ENCODE results near the gene PDS5B. TPM values are rescaled to one million over a fixed set of nuclear protein-coding genes. Genes with fewer than 3 reads are reported as not detected.
"Not testable (repeated sequence)": the region's sequence is repeated elsewhere in the genome, so short reads cannot be mapped to it uniquely, and the experiment has no call there.

PDS5B gene
- total RNA-seq, 8 experiments from 2014 or later, result 30.4 to 79.0 (median 43.5) TPM

DNA sequence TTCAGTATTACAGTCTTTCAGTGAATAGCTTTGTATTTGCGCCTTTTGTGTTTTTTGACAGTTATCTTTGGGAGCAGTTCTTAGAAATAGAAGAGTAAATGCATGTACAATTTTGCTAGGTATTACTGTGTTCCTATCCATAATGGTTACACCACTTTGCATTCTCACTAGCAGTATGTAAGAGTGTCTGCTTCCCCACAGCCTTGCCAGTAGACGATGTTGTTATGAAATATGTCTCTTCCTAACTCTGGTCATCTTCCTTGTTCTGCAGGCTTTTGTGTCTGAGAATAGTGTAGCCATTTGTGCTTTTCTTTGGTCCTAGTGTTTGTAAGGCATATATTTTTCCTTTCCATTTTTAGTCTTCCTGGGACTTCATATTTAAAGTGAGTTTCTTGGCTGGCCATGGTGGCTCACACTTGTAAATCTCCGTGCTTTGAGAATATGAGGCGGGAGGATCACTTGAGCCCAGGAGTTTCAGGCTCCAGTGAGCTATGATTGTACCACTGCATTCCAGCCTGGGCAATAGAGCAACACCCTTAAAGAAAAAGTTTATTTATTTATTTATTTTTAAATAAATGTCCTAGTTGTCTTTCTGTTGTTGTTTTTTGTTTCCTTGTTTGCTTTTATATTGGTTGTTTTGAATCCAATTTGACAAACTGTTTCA lies 140.3 kb downstream of the PDS5B start:
- no peak for ATAC-seq (replicated peaks in 6 of 8)
- Histone ChIP-seq H3K4me3 (no peak overlapping the region), H3K27ac (no peak overlapping the region), H3K4me1 (replicated peaks in 1 of 2) (no peaks in the 10 kb centered on the region)
- in situ Hi-C loops (cut with MboI; ENCODE audit: low pct_unique_long_range_greater_than_20kb in 2 of 9, low sequenced_read_pairs in 9 of 9, unreplicated experiment in 9 of 9), result no loop called here
- 73 to 100% (median 93%) methylated on average over 1 to 4 of the region's 4 CpGs for WGBS, 10 experiments

DNA sequence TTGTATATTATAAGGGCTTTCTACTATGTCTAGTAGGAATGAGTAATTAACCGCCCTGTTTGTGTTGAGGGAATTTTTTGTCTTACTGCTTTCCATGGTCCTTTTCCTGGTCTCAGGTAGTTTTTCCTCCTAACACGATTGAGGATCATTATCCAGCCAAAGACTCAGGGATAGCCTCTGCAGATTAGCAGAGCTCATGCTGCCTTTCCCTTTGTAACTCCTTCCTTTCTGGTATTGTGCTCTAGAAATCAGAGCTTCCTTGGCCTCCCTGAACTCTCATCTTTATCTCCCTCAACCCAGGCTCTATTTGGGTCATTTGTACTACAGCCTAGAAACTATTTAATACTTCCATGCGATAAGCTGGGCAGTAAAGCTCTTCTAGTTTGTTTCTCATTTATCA lies 142.1 kb downstream of the PDS5B start:
- Histone ChIP-seq H3K4me3 (no peak overlapping the region), H3K27ac (no peak overlapping the region), H3K4me1 (replicated peaks in 1 of 2) (no peaks in the 10 kb centered on the region)
- no peak for ATAC-seq (replicated peaks in 6 of 8)
- in situ Hi-C loops (cut with MboI; ENCODE audit: low pct_unique_long_range_greater_than_20kb in 2 of 9, low sequenced_read_pairs in 9 of 9, unreplicated experiment in 9 of 9), result no loop called here
- WGBS, 10 experiments, result 60 to 100% (median 87%) methylated on average over 2 to 3 of the region's 3 CpGs; no CpG with 5 or more reads in 1 of the 10 experiments

DNA sequence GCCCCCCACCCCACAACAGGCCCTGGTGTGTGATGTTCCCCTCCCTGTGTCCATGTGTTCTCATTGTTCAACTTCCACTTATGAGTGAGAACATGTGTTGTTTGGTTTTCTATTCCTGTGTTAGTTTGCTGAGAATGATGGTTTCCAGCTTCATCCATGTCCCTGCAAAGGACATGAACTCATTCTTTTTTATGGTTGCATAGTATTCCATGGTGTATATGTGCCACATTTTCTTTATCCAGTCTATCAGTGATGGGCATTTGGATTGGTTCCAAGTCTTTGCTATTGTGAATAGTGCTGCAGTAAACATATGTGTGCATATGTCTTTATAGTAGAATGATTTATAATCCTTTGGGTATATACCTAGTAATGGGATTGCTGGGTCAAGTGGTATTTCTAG lies 142.8 kb downstream of the PDS5B start:
- H3K4me1 ChIP-seq (replicated peaks in 1 of 2); ATAC-seq (replicated peaks in 6 of 8); H3K27ac ChIP-seq; in situ Hi-C loops (cut with MboI; ENCODE audit: low pct_unique_long_range_greater_than_20kb in 2 of 9, low sequenced_read_pairs in 9 of 9, unreplicated experiment in 9 of 9); H3K4me3 ChIP-seq: not testable (repeated sequence)

DNA sequence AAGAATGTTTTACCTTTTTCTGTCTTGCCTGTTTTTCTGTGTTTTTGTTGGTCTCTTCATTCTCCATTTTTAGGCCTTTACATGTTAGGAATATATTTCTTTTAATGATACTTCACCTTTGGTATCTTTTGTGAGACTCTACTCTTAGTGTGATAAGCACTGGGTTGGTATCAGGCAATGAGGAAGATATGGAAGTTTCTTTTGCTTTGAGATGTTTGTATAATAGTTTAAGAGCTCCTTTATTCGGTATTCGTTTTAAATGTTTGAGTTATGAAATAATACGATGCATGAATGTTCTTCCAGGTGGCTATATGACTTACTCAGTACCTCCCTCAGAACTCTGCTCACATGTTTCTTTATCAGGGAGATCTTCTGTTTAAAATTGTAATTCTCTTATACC lies 144.8 kb downstream of the PDS5B start:
- Histone ChIP-seq H3K4me3 (no peak overlapping the region), H3K4me1 (replicated peaks in 1 of 2) (no peaks in the 10 kb centered on the region), H3K27ac (no peak overlapping the region)
- peak in 2 of 8 experiments; percentile 15 to 27 for ATAC-seq (replicated peaks in 6 of 8)
- WGBS, 10 experiments, result 39 to 100% (median 84%) methylated on average over 3 of the region's 3 CpGs
- in situ Hi-C loops (cut with MboI; ENCODE audit: low pct_unique_long_range_greater_than_20kb in 2 of 9, low sequenced_read_pairs in 9 of 9, unreplicated experiment in 9 of 9), result no loop called here

DNA sequence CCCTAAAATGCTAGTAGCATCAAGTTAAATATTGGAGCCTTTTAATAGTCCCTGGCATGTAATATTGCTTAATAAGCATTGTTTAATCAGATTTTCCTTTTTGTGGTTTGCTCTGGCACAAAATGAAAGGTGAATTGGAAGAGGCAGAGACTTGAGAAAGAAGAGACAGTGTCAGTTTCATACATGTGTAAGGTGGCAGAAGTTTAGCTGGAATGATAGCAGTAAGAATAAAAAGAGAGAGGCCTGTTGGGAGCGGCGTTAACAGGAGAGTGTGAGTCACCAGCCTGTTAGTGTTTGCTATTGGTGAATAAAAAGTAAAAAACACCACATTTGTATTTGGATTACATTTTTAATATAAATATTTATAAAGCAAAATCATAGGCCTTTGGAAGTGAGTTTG lies 145.3 kb downstream of the PDS5B start:
- in situ Hi-C loops (cut with MboI; ENCODE audit: low pct_unique_long_range_greater_than_20kb in 2 of 9, low sequenced_read_pairs in 9 of 9, unreplicated experiment in 9 of 9), result no loop called here
- Histone ChIP-seq H3K27ac (no peak overlapping the region), H3K4me3 (no peak overlapping the region), H3K4me1 (replicated peaks in 1 of 2) (no peaks in the 10 kb centered on the region)
- ATAC-seq (replicated peaks in 6 of 8), result peak in 4 of 8 experiments; percentile 27 to 82 (median 62)
- WGBS, 10 experiments, result 0 to 100% (median 80%) methylated on average over 2 of the region's 2 CpGs

DNA sequence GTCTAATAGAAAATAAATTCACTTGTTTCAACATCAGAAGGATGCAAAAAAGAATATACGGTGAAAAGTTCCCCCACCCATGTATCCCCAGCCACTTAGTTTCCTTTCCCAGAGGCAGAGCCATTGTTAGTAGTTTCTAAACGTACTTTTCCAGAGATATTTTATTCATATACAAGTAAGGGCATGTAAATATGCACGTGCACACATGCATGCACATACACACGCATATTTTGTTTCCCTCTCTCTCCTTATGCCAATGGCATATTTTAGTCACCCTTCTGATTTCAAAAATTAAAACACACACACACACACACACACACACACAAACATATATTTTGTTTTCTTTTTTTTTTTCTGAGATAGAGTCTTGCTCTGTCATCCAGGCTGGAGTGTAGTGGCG lies 147.4 kb downstream of the PDS5B start:
- WGBS, 10 experiments, result 3 to 100% (median 72%) methylated on average over 1 to 5 of the region's 5 CpGs
- in situ Hi-C loops (cut with MboI; ENCODE audit: low pct_unique_long_range_greater_than_20kb in 2 of 9, low sequenced_read_pairs in 9 of 9, unreplicated experiment in 9 of 9), result no loop called here
- H3K4me1 ChIP-seq (replicated peaks in 1 of 2), result no peaks in the 10 kb centered on the region
- no peak overlapping the region for H3K4me3 ChIP-seq
- ATAC-seq (replicated peaks in 6 of 8), result peak in 4 of 8 experiments; percentile 33 to 94 (median 64)
- H3K27ac ChIP-seq, result no peak overlapping the region

DNA sequence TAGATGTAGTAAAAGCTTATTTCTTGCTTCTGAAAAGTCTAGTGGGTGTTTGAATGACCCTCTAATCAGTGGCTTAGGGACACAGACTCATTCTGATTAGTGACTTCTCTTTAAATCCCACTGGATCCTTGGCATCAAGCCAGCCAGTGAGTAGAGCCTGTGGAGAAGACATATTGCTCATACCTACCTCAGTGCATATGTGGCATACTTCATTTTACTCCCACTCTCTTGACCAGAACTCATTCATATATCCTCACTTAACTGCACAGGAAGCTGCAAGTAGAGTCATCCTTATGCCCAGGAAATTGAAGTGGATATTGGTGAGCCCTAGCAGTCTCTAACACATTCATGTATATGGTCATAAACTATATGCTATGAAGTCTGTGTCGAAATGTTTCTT lies 148.3 kb downstream of the PDS5B start:
- no peak for ATAC-seq (replicated peaks in 6 of 8)
- WGBS, 10 experiments, result 80 to 100% (median 94%) methylated on average over 1 of the region's 1 CpG; no CpG with 5 or more reads in 2 of the 10 experiments
- Histone ChIP-seq H3K27ac (no peak overlapping the region), H3K4me3 (no peak overlapping the region), H3K4me1 (replicated peaks in 1 of 2) (no peaks in the 10 kb centered on the region)
- in situ Hi-C loops (cut with MboI; ENCODE audit: low pct_unique_long_range_greater_than_20kb in 2 of 9, low sequenced_read_pairs in 9 of 9, unreplicated experiment in 9 of 9), result no loop called here

DNA sequence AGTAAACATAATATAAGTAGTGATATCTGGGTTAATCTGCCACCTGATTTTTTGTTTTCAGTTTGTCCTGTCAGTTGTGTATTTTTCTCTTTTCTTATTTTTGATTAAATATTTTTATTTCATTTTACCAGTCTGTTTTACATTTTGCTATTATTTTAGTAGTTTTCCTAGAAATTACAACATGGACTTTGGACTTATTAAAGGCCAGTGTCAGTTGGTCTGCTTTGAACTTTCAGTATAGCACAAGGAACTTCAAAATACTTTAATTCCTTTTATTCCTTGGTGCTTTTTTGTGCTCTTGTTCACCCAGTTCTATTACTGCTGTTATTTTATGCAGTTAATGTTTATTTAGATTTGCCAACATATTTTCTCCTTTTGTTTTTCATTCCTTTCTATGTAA lies 149.6 kb downstream of the PDS5B start:
- no peak for ATAC-seq (replicated peaks in 6 of 8)

DNA sequence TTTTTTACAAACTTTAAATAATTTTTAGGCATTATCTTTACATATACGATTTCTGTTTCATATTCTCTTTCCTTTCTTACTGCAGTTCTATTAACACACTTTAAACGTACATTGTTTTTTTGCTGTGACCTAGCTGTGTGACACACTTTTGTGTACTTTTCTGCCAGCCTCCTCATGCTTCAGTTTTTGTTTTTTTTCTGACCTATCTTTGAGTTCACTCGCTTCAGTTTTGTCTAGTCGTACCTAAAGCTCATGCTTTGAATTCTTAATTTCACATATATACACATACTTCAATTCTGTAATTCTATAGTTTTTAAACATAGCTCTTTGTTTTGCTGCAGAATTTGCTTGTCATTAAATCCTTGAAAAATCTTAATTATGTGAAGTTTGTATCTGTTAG lies 150.4 kb downstream of the PDS5B start:
- H3K27ac ChIP-seq, result no peak overlapping the region
- WGBS, 10 experiments, result 18 to 100% (median 65%) methylated on average over 2 to 4 of the region's 4 CpGs
- H3K4me1 ChIP-seq (replicated peaks in 1 of 2), result no peaks in the 10 kb centered on the region
- no peak overlapping the region for H3K4me3 ChIP-seq
- ATAC-seq (replicated peaks in 6 of 8), result no peak
- in situ Hi-C loops (cut with MboI; ENCODE audit: low pct_unique_long_range_greater_than_20kb in 2 of 9, low sequenced_read_pairs in 9 of 9, unreplicated experiment in 9 of 9), result no loop called here

More for the DNA sequence above, 149.6 kb downstream of the PDS5B start:
- Histone ChIP-seq H3K4me3 (no peak overlapping the region), H3K4me1 (replicated peaks in 1 of 2) (no peaks in the 10 kb centered on the region), H3K27ac (no peak overlapping the region)
- in situ Hi-C loops (cut with MboI; ENCODE audit: low pct_unique_long_range_greater_than_20kb in 2 of 9, low sequenced_read_pairs in 9 of 9, unreplicated experiment in 9 of 9), result no loop called here

DNA sequence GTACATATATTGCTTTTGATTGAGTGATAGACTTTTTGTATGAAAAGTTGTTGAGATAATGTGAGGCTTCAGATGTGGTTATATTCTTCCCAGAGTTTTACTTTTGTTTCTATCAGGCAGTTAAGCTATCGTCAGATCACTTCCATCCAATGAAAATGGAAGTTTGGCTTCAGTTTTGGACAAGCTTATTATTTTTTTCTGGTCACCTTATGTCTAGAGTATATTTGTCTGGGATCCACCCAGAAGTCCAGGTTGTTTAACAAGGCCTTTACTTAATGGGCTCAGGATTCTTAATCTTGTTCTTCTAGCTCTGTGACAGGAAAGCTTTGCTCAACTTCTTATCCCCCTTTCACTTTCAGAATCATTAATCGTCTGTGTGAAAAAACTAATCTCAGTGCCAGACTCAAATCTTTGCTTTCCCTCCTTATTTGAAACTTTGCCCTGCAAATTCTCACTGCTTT lies 150.9 kb downstream of the PDS5B start:
- 5 to 100% (median 69%) methylated on average over 1 to 2 of the region's 2 CpGs for WGBS, 10 experiments
- Histone ChIP-seq H3K4me1 (replicated peaks in 1 of 2) (no peaks in the 10 kb centered on the region), H3K4me3 (no peak overlapping the region), H3K27ac (no peak overlapping the region)
- peak in 2 of 8 experiments; percentile 40 to 48 for ATAC-seq (replicated peaks in 6 of 8)
- in situ Hi-C loops (cut with MboI; ENCODE audit: low pct_unique_long_range_greater_than_20kb in 2 of 9, low sequenced_read_pairs in 9 of 9, unreplicated experiment in 9 of 9), result no loop called here

DNA sequence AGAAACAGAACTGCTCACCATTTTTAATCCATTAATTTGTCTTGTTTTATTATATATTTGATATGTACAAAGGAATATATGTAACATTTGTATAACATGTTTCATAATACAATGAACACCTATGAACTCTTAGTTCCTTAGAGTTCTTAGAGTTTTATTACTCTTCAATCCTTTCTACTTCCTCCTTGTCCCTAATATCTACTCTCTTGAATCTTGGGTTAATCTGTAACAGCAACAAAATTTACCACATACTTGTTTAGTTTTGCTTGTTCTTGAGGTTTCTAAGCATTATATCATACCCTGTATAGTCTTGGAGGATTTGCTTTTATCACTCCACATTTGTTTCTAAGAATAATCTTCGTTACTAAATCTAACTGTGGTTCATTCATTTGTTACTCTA lies 151.4 kb downstream of the PDS5B start:
- ATAC-seq (replicated peaks in 6 of 8), result no peak
- 23 to 100% (median 100%) methylated on average over 1 of the region's 1 CpG; no CpG with 5 or more reads in 1 of the 10 experiments for WGBS, 10 experiments
- Histone ChIP-seq H3K4me1 (replicated peaks in 1 of 2) (no peaks in the 10 kb centered on the region), H3K27ac (no peak overlapping the region), H3K4me3 (no peak overlapping the region)
- in situ Hi-C loops (cut with MboI; ENCODE audit: low pct_unique_long_range_greater_than_20kb in 2 of 9, low sequenced_read_pairs in 9 of 9, unreplicated experiment in 9 of 9), result no loop called here

DNA sequence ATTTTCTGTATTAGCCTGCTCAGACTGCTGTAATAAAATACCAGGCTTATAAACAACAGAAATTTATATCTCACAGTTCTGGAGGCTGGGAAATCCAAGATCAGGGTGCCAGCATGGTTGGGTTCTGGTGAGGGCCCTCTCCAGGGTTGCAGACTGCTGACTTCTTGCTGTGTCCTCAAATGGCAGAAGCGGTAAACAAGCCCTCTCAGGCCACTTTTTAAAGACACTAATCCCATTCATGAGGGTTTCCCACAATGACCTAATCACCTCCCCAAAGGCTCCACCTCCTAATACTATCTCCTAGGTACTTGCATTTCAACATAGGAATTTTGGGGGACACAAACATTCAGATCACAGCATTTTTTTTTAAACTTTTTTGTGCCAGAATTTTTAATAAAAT lies 159.3 kb downstream of the PDS5B start:
- H3K27ac ChIP-seq, result no peak overlapping the region
- in situ Hi-C loops (cut with MboI; ENCODE audit: low pct_unique_long_range_greater_than_20kb in 2 of 9, low sequenced_read_pairs in 9 of 9, unreplicated experiment in 9 of 9), result no loop called here
- no peak for ATAC-seq (replicated peaks in 6 of 8)
- H3K4me3 ChIP-seq, result no peak overlapping the region
- 86 to 100% (median 100%) methylated on average over 1 of the region's 1 CpG; no CpG with 5 or more reads in 4 of the 10 experiments for WGBS, 10 experiments
- no peaks in the 10 kb centered on the region for H3K4me1 ChIP-seq (replicated peaks in 1 of 2)

DNA sequence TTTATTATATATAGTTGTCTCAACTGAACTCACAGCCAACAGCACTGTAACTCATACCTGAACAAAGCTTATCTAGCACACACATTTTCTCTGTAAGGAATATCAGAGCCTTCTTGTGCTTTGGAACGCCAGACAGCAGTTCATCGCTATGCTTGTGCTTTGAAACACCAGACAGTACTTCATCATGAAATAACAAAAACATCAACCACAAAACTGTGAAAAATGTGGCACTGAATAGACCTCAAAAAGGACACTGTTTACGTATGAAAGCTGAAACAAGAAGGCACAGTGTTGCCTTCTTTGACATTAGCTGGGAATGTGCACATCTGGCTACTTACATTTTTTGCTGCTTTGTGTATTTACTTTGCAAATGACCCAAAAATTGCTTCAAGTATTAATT lies 160.2 kb downstream of the PDS5B start:
- Histone ChIP-seq H3K4me1 (replicated peaks in 1 of 2) (no peaks in the 10 kb centered on the region), H3K4me3 (no peak overlapping the region), H3K27ac (no peak overlapping the region)
- in situ Hi-C loops (cut with MboI; ENCODE audit: low pct_unique_long_range_greater_than_20kb in 2 of 9, low sequenced_read_pairs in 9 of 9, unreplicated experiment in 9 of 9), result no loop called here
- ATAC-seq (replicated peaks in 6 of 8), result peak in 1 of 8 experiments; percentile 65
- 67 to 100% (median 90%) methylated on average over 1 to 3 of the region's 3 CpGs; no CpG with 5 or more reads in 1 of the 10 experiments for WGBS, 10 experiments

DNA sequence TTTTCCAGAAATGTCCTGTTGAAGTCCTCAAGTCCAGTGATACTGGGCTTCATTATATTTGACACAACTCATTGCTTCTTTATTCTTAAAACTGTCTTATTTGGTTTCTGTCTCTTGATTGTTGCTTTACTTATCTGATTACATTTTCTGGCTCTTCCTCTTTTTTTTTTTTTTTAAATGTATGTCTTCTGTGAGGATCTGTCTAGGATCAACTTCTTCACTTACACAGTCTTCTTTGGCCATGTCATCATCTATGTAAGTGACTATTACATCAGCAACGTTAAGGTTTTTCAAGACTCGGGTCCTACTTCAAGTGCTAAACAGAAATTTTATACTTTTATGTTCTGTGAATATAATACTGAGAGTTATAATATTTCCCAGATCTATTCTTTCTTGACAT lies 162.1 kb downstream of the PDS5B start:
- 71 to 100% (median 94%) methylated on average over 1 to 2 of the region's 2 CpGs; no CpG with 5 or more reads in 1 of the 10 experiments for WGBS, 10 experiments
- no peak for ATAC-seq (replicated peaks in 6 of 8)
- no peak overlapping the region for H3K27ac ChIP-seq
- H3K4me3 ChIP-seq, result no peak overlapping the region
- in situ Hi-C loops (cut with MboI; ENCODE audit: low pct_unique_long_range_greater_than_20kb in 2 of 9, low sequenced_read_pairs in 9 of 9, unreplicated experiment in 9 of 9), result no loop called here
- no peaks in the 10 kb centered on the region for H3K4me1 ChIP-seq (replicated peaks in 1 of 2)

Measured in motor neuron (in vitro differentiated cells).